Stimulated activated naive B cell treated with anti-CD40 and anti-IgM and Interleukin-4, amounts not matched to agents 10 μg/mL and 1 μg/mL and 100 μg/mL, for 72 hours (primary cell): Measurements from ENCODE around the gene BUB3.

Experiments used
- ATAC-seq, 2 donors: fragments of 150-1000 bp; cut with Tn5 transposase; replicated peaks; 2 replicates each; pipeline ENCODE4 v1.10.0; 2021; ENCODE audit warnings: moderate library complexity in 1 of 2
- DNase-seq: peaks from one replicate; pipeline ENCODE4 v3.0.0; 2021
- H3K27ac Mint-ChIP-seq: one replicate; pipeline ENCODE4 v1.8.0; 2022; ENCODE audit warnings: mild to moderate bottlenecking, mixed read lengths
- H3K27me3 Mint-ChIP-seq, 2 donors: one replicate each; pipeline ENCODE4 v1.8.0; 2022; ENCODE audit warnings: mixed read lengths in 2 of 2
- H3K36me3 Mint-ChIP-seq, 2 donors: one replicate each; pipeline ENCODE4 v1.8.0; 2022; ENCODE audit warnings: mixed read lengths in 2 of 2, mild to moderate bottlenecking in 1 of 2
- H3K4me1 Mint-ChIP-seq, 2 donors: one replicate each; pipeline ENCODE4 v1.8.0; 2022; ENCODE audit warnings: mixed read lengths in 2 of 2, mild to moderate bottlenecking in 1 of 2
- H3K4me3 Mint-ChIP-seq, 2 donors: one replicate each; pipeline ENCODE4 v1.8.0; 2022; ENCODE audit warnings: mild to moderate bottlenecking in 2 of 2, mixed read lengths in 2 of 2, moderate library complexity in 1 of 2
- H3K9me3 Mint-ChIP-seq, 2 donors: one replicate each; pipeline ENCODE4 v1.8.0; 2022; ENCODE audit warnings: mixed read lengths in 2 of 2, mild to moderate bottlenecking in 1 of 2

The BUB3 gene

GRCh38 chr10:123145542-123146012 lies 8.6 kb upstream of the BUB3 start:
- H3K9me3 Mint-ChIP-seq = peaks cover 0 to 5% of the 10 kb centered on the region in 2 donors
- peaks cover 0 to 5% of the 10 kb centered on the region in 2 donors for H3K36me3 Mint-ChIP-seq
- H3K4me1 Mint-ChIP-seq = peaks cover 25 to 38% of the 10 kb centered on the region in 2 donors
- no peak for ATAC-seq
- H3K27me3 Mint-ChIP-seq = peaks cover 66 to 86% of the 10 kb centered on the region in 2 donors
- H3K27ac Mint-ChIP-seq = peak overlapping the region; percentile 62
- peak overlapping the region in 1 of 2 donors; percentile 58 for H3K4me3 Mint-ChIP-seq
- DNase-seq = no peak

GRCh38 chr10:123146013-123146893 lies 7.9 kb upstream of the BUB3 start:
- Mint-ChIP-seq H3K9me3 (peaks cover 0 to 5% of the 10 kb centered on the region in 2 donors), H3K27me3 (peaks cover 61 to 83% of the 10 kb centered on the region in 2 donors), H3K36me3 (peaks cover 0 to 5% of the 10 kb centered on the region in 2 donors), H3K4me3 (peak overlapping the region in 1 of 2 donors; percentile 36), H3K27ac (peak overlapping the region; percentile 69), H3K4me1 (peaks cover 27 to 45% of the 10 kb centered on the region in 2 donors)
- DNase-seq (no peak), ATAC-seq (no peak)

GRCh38 chr10:123146894-123147634 lies 7.1 kb upstream of the BUB3 start:
- Mint-ChIP-seq H3K4me1 (peaks cover 30 to 47% of the 10 kb centered on the region in 2 donors), H3K27me3 (peaks cover 53 to 78% of the 10 kb centered on the region in 2 donors), H3K9me3 (peaks cover 0 to 3% of the 10 kb centered on the region in 2 donors), H3K4me3 (peak overlapping the region in 1 of 2 donors; percentile 36), H3K27ac (peak overlapping the region; percentile 69), H3K36me3 (peaks cover 0 to 4% of the 10 kb centered on the region in 2 donors)
- DNase-seq (no peak), ATAC-seq (no peak)

- peaks cover 51 to 75% of the 10 kb centered on the region in 2 donors for H3K27me3 Mint-ChIP-seq
- peaks cover 0 to 3% of the 10 kb centered on the region in 2 donors for H3K9me3 Mint-ChIP-seq
- peaks cover 0 to 3% of the 10 kb centered on the region in 2 donors for H3K36me3 Mint-ChIP-seq
- DNase-seq = no peak
- H3K4me3 Mint-ChIP-seq = peak within 1 kb of the TSS; percentile 68 to 83
- H3K27ac Mint-ChIP-seq = peak within 1 kb of the TSS; percentile 91
- ATAC-seq = no peak
- H3K4me1 Mint-ChIP-seq = peaks cover 28 to 47% of the 10 kb centered on the region in 2 donors
Observed at GRCh38 chr10:123147635-123148413, 6.4 kb upstream of the BUB3 start, which contains the start of gene HMX2. Gene HMX2 (plus strand): TSS chr10:123148136. CDS start chr10:123148379, 243 bp downstream.

- peaks cover 26 to 47% of the 10 kb centered on the region in 2 donors for H3K4me1 Mint-ChIP-seq
- DNase-seq (no peak), ATAC-seq (no peak)
- H3K27me3 Mint-ChIP-seq = peaks cover 44 to 69% of the 10 kb centered on the region in 2 donors
- H3K4me3 Mint-ChIP-seq = peak overlapping the region; percentile 68 to 83
- peak overlapping the region; percentile 91 for H3K27ac Mint-ChIP-seq
- H3K36me3 Mint-ChIP-seq = peaks cover 0 to 3% of the 10 kb centered on the region in 2 donors
- H3K9me3 Mint-ChIP-seq = peaks cover 0 to 2% of the 10 kb centered on the region in 2 donors
Observed at GRCh38 chr10:123148414-123149161, 5.6 kb upstream of the BUB3 start.

GRCh38 chr10:123149162-123149567 lies 5.0 kb upstream of the BUB3 start:
- DNase-seq (no peak), ATAC-seq (no peak)
- Mint-ChIP-seq H3K27ac (peak overlapping the region; percentile 91), H3K4me3 (peak overlapping the region; percentile 68 to 83), H3K36me3 (peaks cover 1 to 4% of the 10 kb centered on the region in 2 donors), H3K4me1 (peaks cover 26 to 47% of the 10 kb centered on the region in 2 donors), H3K9me3 (peaks cover 0 to 2% of the 10 kb centered on the region in 2 donors), H3K27me3 (peaks cover 41 to 63% of the 10 kb centered on the region in 2 donors)

- Mint-ChIP-seq H3K27ac (peak overlapping the region; percentile 91), H3K36me3 (peaks cover 4 to 5% of the 10 kb centered on the region in 2 donors), H3K27me3 (peaks cover 35 to 57% of the 10 kb centered on the region in 2 donors), H3K4me3 (peak overlapping the region; percentile 81 to 83), H3K9me3 (peaks cover 0 to 2% of the 10 kb centered on the region in 2 donors), H3K4me1 (peaks cover 23 to 45% of the 10 kb centered on the region in 2 donors)
- no peak for ATAC-seq
- no peak for DNase-seq
Observed at GRCh38 chr10:123149568-123150270, 4.5 kb upstream of the BUB3 start.

GRCh38 chr10:123150271-123150985 lies 3.8 kb upstream of the BUB3 start:
- Mint-ChIP-seq H3K27me3 (peaks cover 28 to 50% of the 10 kb centered on the region in 2 donors), H3K4me1 (peaks cover 19 to 44% of the 10 kb centered on the region in 2 donors), H3K4me3 (peak overlapping the region; percentile 81 to 83), H3K36me3 (peaks cover 6 to 9% of the 10 kb centered on the region in 2 donors), H3K9me3 (no peaks in the 10 kb centered on the region), H3K27ac (peak overlapping the region; percentile 65)
- no peak for ATAC-seq
- DNase-seq = no peak

- ATAC-seq = no peak
- no peak for DNase-seq
- Mint-ChIP-seq H3K27me3 (peaks cover 23 to 43% of the 10 kb centered on the region in 2 donors), H3K36me3 (peaks cover 9 to 12% of the 10 kb centered on the region in 2 donors), H3K4me1 (peaks cover 19 to 43% of the 10 kb centered on the region in 2 donors), H3K9me3 (no peaks in the 10 kb centered on the region), H3K27ac (peak overlapping the region; percentile 47), H3K4me3 (peak overlapping the region; percentile 57 to 58)
Observed at GRCh38 chr10:123150986-123151736, 3.0 kb upstream of the BUB3 start.

- Mint-ChIP-seq H3K4me1 (peaks cover 19 to 43% of the 10 kb centered on the region in 2 donors), H3K27ac (no peak overlapping the region), H3K9me3 (no peaks in the 10 kb centered on the region), H3K36me3 (peaks cover 14 to 18% of the 10 kb centered on the region in 2 donors), H3K27me3 (peaks cover 21 to 40% of the 10 kb centered on the region in 2 donors), H3K4me3 (peak overlapping the region; percentile 57 to 58)
- ATAC-seq = no peak
- no peak for DNase-seq
Observed at GRCh38 chr10:123151737-123152135, 2.5 kb upstream of the BUB3 start.

GRCh38 chr10:123153486-123154091 lies 613 bp upstream of the BUB3 start:
- Mint-ChIP-seq H3K4me3 (peak overlapping the region; percentile 93 to 100), H3K27me3 (peaks cover 14 to 27% of the 10 kb centered on the region in 2 donors), H3K36me3 (peaks cover 31 to 35% of the 10 kb centered on the region in 2 donors), H3K27ac (peak overlapping the region; percentile 99), H3K4me1 (peaks cover 21 to 53% of the 10 kb centered on the region in 2 donors), H3K9me3 (no peaks in the 10 kb centered on the region)
- ATAC-seq (no peak), DNase-seq (no peak)
